NCI-H748 (cell line): ENCODE data around the gene ANKRD44.

Experiments used
- DNase-seq: peaks from one replicate; lab custom pipeline; 2025; ENCODE audit not compliant: unreplicated experiment; lab: John Stamatoyannopoulos, UW

The ANKRD44 gene

GRCh38 chr2:196995757-196996314 is 314.7 kb downstream of the ANKRD44 start:
- DNase-seq, result no peak

GRCh38 chr2:196994764-196995163 is 315.8 kb downstream of the ANKRD44 start:
- DNase-seq, result no peak

DNA sequence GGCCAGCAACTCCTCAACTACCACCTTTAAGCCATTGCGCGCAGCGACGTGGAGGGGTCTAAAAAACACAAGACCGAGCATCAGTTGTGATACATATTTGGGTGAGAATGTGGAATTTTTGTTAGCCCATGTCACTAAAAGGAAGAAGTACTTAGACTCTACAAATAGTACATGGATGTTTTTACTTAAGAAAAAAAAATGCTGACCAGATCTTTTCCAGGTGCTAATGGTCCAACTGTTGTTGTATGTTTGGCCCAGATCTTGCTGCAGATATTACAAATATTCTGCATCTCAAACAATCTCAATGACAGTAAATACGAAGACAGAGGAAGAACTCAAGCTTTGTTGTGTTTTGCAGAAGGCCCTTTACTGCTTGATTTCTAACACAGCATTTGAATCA is 317.0 kb downstream of the ANKRD44 start:
- no peak for DNase-seq

GRCh38 chr2:196992466-196992865 is 318.1 kb downstream of the ANKRD44 start:
- no peak for DNase-seq

DNA sequence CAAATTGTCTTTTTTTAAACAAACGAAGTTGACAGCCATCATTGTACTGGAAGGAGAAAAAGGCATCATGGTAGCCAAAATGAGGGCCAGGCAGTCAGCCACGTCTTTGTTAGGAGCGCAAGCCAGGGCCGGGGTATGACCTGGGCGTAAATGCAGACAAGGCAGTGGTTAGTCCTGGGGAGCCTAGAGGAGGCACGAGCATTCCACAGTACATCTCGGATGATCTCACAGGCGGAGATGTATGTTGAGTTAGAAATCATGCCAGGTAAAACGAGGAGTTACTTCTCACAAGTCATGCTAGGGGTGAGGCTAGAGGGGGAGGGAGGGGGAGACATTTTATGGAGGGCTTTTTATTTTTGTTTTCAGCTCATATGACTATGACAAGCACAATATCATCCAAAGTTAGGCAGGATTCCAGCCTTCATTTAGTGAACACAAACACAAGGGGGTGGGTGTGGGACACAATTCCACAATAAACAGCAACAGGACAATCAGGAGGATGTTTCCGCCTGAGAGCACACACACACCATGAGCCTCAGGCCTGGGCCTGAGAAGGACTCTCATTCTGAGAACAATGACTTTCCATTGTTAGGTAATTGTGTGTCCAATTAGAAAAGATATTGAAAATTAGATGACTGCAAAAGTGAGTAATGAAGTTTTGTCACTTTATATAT is 319.7 kb downstream of the ANKRD44 start:
- peak; percentile 97 for DNase-seq

GRCh38 chr2:196990092-196990491 is 320.5 kb downstream of the ANKRD44 start:
- no peak for DNase-seq

GRCh38 chr2:196989496-196989895 is 321.1 kb downstream of the ANKRD44 start:
- DNase-seq, result peak; percentile 33

DNA sequence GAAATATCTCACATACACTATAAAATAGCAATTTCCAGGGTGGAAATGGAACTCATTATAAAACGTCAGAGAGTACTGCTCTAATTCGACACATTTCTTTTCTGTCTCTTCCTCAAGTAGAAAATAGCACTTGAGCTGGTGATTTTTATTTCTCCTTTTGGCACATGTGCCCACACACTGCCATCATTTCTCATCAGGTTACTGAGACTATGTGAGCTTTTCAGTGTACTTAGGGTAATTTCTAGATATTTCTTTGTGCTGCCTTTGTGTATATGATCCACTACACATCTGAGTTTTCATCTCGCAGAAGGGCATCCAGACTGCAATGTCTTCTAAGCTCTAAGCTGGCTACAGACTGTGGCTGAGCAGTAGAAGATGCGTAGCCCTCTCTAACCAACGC is 321.9 kb downstream of the ANKRD44 start:
- DNase-seq, result peak; percentile 63

- DNase-seq, result peak; percentile 95
Measured at GRCh38 chr2:196987649-196988364, 322.8 kb downstream of the ANKRD44 start.

DNA sequence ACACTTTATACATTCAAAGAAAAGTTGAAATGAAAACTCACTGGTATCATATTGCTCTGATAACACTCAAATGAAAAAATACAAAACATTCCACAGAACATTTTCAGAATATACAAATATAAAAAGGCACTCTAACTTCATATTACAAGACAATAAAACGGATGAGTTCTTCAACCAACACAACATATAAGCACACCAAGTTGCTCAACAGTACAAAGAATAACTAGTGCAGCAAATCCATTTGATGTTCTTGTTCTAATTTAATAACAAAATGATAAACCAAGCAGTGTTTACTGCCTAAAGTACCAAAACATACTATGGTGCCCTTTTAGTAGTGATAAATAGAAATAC is 323.3 kb downstream of the ANKRD44 start:
- DNase-seq, result peak; percentile 62

- no peak for DNase-seq
Measured at GRCh38 chr2:196985511-196986183, 324.9 kb downstream of the ANKRD44 start.

DNA sequence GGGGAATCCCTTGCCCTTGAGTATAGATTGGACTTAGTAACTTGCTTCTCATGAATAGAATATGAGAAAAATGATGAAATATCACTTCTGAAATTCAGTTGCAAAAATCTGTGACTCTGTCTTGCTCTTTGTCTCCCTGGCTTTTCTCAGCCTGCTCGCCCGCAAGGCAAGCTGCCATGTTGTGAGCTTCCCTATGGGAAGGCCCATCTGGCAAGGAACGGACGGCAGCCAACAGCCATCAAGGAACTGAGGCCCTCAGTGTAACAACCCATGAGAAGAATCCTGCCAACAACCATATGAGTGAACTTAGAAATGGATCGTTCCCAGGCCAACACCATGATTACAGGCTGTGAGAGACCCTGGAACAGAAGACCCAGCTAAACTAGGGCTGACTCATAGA is 325.7 kb downstream of the ANKRD44 start:
- no peak for DNase-seq

DNA sequence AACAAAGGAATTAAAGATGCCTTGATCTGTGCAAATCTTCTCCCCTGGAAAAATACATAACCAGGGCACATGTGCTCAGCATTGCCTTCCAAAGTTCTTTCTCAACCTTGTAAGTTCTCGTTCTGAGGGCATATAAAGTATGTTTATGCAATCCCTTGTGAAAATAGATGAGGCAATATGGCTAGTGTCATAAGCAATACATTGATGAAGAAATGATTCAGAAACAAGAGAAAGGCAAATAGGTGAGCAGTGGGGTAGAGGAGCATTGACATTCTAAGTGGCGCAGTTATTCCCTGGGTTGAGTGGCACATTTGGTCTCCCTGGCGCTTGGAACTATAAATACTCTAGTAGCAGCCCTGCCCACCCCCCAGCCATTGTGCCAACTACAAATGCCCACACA is 326.6 kb downstream of the ANKRD44 start:
- DNase-seq, result no peak

DNA sequence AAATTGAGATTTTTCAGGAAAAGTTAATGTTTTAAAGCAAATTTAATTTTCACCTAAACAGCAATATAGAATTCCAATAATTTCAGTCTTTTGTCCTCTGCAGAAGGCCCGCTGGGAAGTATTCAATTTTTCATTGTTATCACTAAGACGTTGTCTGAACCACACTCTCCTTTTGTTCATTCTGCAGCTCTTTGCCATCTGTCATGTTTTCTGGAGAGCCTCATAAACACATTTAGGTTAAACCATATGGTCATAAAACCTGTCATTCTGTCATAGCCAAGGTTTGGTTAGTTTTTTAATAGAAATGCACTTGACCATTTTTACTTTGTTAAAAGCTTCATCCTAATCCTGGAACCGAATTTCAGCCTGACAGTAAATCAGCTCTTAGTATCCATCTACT is 330.1 kb downstream of the ANKRD44 start:
- peak; percentile 76 for DNase-seq

DNA sequence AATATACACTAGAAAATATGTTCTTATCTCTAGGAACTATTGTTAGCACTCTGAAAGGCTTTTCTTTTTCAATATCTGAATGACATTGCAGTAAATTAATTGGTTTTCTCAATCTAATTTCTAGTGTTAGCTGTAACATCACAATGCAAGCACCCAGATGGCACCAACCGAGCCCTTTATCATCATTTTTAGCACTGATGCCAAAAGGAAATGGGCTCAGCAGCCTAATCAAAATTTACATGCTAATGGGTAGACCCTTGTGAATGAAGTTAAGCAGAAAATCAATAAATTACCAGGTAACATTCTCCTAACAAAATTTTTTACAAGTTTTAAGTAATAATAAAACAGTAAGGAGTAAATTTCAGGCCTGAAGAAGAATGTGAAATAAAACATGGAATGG is 330.6 kb downstream of the ANKRD44 start:
- DNase-seq, result peak; percentile 62

DNA sequence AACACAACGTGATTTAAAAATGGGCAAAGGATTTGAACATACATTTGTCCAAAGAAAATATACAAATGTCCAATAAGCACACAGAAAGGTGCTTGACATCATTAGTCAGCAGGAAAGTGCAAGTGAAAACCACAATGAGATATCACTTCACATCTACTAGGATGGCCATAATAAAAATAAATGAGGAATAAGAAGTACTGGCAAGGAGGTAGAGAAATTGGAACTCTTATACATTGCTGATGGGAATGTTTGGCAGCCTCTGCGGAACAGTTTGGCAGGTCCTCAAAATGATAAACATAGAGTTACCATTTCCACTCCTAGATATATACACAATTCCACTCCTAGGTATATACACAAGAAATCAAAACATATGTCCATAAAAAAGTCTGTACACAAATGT is 333.1 kb downstream of the ANKRD44 start:
- DNase-seq, result no peak

GRCh38 chr2:196974970-196975369 is 335.6 kb downstream of the ANKRD44 start:
- no peak for DNase-seq

DNA sequence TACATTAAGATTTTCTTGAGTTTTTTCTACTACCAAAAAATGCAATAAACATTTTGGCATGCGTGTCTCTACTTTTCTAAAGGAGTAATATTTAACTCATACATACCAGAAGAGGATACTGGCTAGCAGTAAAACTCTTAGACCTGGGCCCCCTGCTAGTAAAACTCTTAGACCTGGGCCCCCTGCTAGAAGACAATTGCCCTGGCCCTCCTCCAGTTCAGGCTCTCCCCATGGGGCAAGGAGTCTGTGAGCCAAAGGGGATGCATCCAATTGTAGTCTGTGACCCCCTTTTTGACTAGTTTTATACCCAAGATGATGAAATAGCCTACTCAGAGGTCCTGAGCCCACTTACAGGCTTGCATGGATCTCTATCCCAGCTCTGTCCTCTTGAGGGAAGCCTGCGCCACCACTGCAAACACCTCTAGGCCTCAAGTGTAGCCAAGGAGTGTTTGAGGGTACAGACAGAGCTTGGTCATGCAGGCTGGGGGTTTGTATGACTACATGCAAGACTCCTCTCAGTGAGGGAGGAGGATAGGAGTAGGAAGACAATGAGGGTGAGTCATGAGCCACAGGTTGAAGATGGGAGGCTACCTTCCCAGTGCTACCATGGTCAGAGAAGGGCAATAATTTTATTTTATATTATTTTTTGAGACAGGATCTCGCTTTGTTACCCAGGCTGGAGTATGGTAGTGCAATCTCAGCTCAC is 338.9 kb downstream of the ANKRD44 start:
- DNase-seq, result no peak

- DNase-seq, result no peak
Measured at GRCh38 chr2:196970099-196970498, 340.5 kb downstream of the ANKRD44 start.

- DNase-seq, result no peak
Measured at GRCh38 chr2:196968516-196968915, 342.1 kb downstream of the ANKRD44 start.

- DNase-seq, result peak; percentile 60
Measured at GRCh38 chr2:196967775-196968174, 342.8 kb downstream of the ANKRD44 start.
